Measurements from ENCODE around the gene MLIP. TPM values are rescaled to one million over a fixed set of nuclear protein-coding genes. Genes with fewer than 3 reads are reported as not detected.

The MLIP gene
- total RNA-seq, 1 experiment from 2014 or later: not detected

GRCh38 chr6:54087721-54088120, 23.5 kb upstream of the MLIP start:
- Mint-ChIP-seq H3K9me3 (no peaks in the 10 kb centered on the region), H3K4me3 (no peak overlapping the region), H3K36me3 (no peaks in the 10 kb centered on the region), H3K27me3 (ENCODE audit: low read depth) (no peaks in the 10 kb centered on the region), H3K27ac (no peak overlapping the region), H3K4me1 (peaks cover 6% of the 10 kb centered on the region)
- ATAC-seq (no peak), DNase-seq (ENCODE audit: low spot score) (no peak)
- no peak for TF ChIP-seq ERG (CRISPR knock-in tag; IDR thresholded peaks at IDR 0.05)
- TF ChIP-seq ZNF138 (CRISPR knock-in tag; conservative IDR thresholded peaks at IDR 0.05): no peak
- no peak for TF ChIP-seq ELF4 (CRISPR knock-in tag; IDR thresholded peaks at IDR 0.05; ENCODE audit: low read depth)
- TF ChIP-seq NR1H2 (CRISPR knock-in tag; IDR thresholded peaks at IDR 0.05): no peak
- TF ChIP-seq PRRX2 (CRISPR knock-in tag; IDR thresholded peaks at IDR 0.05): no peak
- no peak for TF ChIP-seq CBFB (CRISPR knock-in tag; IDR thresholded peaks at IDR 0.05; ENCODE audit: low read depth)
- CTCF ChIA-PET: no interaction called here
- POLR2A ChIA-PET: no interaction called here

- ATAC-seq: no peak
- Mint-ChIP-seq H3K27ac (no peak overlapping the region), H3K4me3 (no peak overlapping the region), H3K36me3 (no peaks in the 10 kb centered on the region), H3K4me1 (peaks cover 4% of the 10 kb centered on the region; the same call in 1 of the 2 replicates), H3K27me3 (ENCODE audit: low read depth) (no peaks in the 10 kb centered on the region), H3K9me3 (peaks cover 8% of the 10 kb centered on the region)
- DNase-seq (ENCODE audit: low spot score): no peak
- POLR2A ChIA-PET: no interaction called here
- TF ChIP-seq EMX1 (CRISPR knock-in tag; IDR thresholded peaks at IDR 0.05): no peak
- no peak for TF ChIP-seq NR1H2 (CRISPR knock-in tag; IDR thresholded peaks at IDR 0.05)
- no peak for TF ChIP-seq PREB (CRISPR knock-in tag; IDR thresholded peaks at IDR 0.05; ENCODE audit: borderline replicate concordance)
- no peak for TF ChIP-seq SMAD4 (CRISPR knock-in tag; IDR thresholded peaks at IDR 0.05)
- no peak for TF ChIP-seq STAT6 (CRISPR knock-in tag; conservative IDR thresholded peaks at IDR 0.05; ENCODE audit: low read depth)
- no peak for TF ChIP-seq NFATC4 (CRISPR knock-in tag; IDR thresholded peaks at IDR 0.05)
- TF ChIP-seq FOXK1 (CRISPR knock-in tag; IDR thresholded peaks at IDR 0.05): no peak
- no peak for TF ChIP-seq TEAD4 (CRISPR knock-in tag; IDR thresholded peaks at IDR 0.05)
- no peak for TF ChIP-seq MXD4 (CRISPR knock-in tag; IDR thresholded peaks at IDR 0.05; ENCODE audit: borderline replicate concordance)
- TF ChIP-seq MLX (CRISPR knock-in tag; IDR thresholded peaks at IDR 0.05): no peak
- no peak for TF ChIP-seq IRF1 (CRISPR knock-in tag; IDR thresholded peaks at IDR 0.05)
- no peak for TF ChIP-seq IRF2 (CRISPR knock-in tag; IDR thresholded peaks at IDR 0.05; ENCODE audit: borderline replicate concordance, low read depth)
- CTCF ChIA-PET: no interaction called here
Observed at GRCh38 chr6:54093326-54093948, 17.8 kb upstream of the MLIP start.
